NK-92 treated with Interleukin-12 subunit alpha and Interleukin-12 subunit beta, amount 100 ng/mL, for 24 hours (cell line): Measurements from ENCODE around the gene HTRA2.
A peak's percentile ranks its signal among the peaks of the same experiment; 100 is the strongest.

Experiments used
- DNase-seq: peaks from one replicate; lab custom pipeline; 2025; lab: John Stamatoyannopoulos, UW

The HTRA2 gene

GRCh38 chr2:74515981-74516633 is 13.6 kb upstream of the HTRA2 start:
- DNase-seq = no peak

DNA sequence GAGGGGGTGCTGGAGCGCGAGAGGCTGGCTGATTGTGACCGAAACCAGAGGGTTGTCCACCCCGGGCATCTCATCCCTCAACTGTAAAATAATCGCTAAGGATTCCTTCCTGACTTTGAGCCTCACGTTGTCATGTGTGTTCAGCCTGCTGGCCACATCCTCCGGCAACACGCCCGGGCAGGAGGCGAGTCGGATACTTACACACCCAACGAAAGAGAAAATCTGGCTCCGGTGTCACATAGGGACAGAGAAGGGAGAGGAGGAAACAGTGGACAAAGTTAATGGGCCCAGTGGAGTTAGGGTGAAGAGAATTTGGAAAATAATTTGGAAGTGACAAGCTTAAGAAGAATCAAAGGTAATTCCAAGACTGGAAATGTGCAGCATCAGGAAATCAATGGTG is 13.1 kb upstream of the HTRA2 start:
- DNase-seq = no peak

DNA sequence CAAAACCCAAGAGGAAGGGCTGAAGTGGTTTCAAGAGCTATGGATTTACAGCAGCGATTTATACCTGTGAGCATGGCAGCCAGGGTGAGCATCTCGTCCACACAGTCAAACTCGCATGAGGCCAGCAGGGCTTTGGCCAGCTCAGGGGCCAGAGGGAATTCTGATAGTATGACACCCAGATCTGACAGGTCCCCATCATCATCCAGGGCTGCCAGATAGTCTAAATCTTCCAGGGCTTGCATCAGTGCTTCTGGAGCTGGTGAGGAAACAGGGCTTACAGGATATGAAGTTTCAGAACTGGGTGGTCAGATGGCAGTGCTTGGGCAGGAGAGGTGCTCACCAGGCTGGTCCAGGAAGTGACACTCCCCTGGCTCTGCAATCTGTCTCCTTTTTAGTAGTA is 7.2 kb upstream of the HTRA2 start:
- no peak for DNase-seq

- no peak for DNase-seq
Observed at GRCh38 chr2:74524005-74524404, 5.7 kb upstream of the HTRA2 start.

- no peak for DNase-seq
Observed at GRCh38 chr2:74524955-74525716, 4.6 kb upstream of the HTRA2 start.

GRCh38 chr2:74525717-74526648 is 3.8 kb upstream of the HTRA2 start, which contains the start of gene DQX1:
Gene DQX1, minus strand, starts transcription at chr2:74526231. Its CDS starts 502 bp downstream, at chr2:74525729.
- no peak for DNase-seq

DNA sequence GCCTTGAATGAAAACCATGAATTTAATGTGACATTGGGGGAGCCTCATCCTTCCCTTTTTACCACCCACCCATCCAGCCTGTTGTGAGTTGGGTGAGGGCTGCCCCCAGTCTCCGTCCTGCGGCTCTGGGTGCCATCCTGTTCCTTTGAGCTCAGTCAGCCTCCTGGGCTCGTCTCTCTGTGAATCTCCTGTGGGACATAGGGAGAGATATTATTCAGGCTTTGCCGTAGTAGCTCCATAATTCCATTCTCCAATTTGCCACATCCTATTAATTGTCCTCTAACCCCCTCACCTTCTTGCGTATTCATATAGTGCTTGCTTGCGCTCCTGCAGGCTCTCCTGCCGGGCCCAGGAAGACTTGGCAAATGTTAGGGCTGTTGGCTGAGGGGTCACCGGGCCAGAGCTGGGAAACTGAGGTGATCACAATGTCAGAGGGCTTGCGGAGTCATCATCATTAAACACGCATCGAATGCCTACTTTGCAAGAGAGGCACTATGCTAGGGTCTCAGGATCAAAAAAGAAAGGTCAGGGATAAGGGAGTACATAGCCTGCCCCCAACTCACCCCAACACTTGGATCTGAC is 3.0 kb upstream of the HTRA2 start:
- no peak for DNase-seq

GRCh38 chr2:74527741-74528140 is 2.0 kb upstream of the HTRA2 start:
- no peak for DNase-seq

- DNase-seq = no peak
Observed at GRCh38 chr2:74528600-74529356, 955 bp upstream of the HTRA2 start.

DNA sequence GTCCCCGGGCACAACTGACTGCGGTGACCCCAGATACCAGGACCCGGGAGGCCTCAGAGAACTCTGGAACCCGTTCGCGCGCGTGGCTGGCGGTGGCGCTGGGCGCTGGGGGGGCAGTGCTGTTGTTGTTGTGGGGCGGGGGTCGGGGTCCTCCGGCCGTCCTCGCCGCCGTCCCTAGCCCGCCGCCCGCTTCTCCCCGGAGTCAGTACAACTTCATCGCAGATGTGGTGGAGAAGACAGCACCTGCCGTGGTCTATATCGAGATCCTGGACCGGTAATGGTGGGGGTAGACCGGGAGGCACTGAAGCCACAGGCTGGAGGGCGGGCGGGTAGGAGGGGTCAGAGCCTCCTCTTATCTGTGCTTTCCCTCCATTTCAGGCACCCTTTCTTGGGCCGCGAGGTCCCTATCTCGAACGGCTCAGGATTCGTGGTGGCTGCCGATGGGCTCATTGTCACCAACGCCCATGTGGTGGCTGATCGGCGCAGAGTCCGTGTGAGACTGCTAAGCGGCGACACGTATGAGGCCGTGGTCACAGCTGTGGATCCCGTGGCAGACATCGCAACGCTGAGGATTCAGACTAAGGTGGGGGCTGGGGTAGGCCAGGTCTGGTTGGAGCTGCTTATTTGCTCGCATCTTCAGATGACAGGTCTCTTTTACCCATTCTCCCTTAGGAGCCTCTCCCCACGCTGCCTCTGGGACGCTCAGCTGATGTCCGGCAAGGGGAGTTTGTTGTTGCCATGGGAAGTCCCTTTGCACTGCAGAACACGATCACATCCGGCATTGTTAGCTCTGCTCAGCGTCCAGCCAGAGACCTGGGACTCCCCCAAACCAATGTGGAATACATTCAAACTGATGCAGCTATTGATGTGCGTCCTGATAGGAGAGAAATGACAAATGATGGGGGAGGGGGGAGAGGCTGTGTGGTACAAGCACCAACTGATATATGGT is 780 bp downstream of the HTRA2 start:
- DNase-seq = peak; percentile 64

- DNase-seq = no peak
Observed at GRCh38 chr2:74531666-74532065, 1.9 kb downstream of the HTRA2 start.

GRCh38 chr2:74532222-74532621 is 2.5 kb downstream of the HTRA2 start:
- DNase-seq = no peak

DNA sequence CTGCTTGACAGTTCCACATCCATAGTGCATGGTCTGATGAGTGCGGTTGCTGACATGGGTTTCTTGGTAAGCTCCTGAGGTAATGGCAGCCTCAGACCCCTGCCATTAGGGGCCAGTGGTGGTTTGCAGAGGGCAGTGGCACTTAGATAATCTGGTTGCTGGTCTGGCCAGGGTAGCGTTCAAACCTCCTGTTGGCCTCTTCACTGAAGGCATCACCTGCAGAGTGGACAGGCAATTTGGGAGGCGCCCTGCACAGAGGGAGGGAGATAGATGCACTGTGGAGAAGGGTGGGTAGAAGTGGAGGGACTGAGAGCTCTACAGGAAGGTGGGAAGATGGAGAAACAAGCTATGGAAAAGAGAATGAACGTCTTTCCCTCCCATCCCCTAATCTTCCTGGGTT is 3.7 kb downstream of the HTRA2 start:
- no peak for DNase-seq

- DNase-seq = no peak
Observed at GRCh38 chr2:74534411-74534810, 4.7 kb downstream of the HTRA2 start.

- DNase-seq = no peak
Observed at GRCh38 chr2:74535440-74535965, 5.8 kb downstream of the HTRA2 start.

DNA sequence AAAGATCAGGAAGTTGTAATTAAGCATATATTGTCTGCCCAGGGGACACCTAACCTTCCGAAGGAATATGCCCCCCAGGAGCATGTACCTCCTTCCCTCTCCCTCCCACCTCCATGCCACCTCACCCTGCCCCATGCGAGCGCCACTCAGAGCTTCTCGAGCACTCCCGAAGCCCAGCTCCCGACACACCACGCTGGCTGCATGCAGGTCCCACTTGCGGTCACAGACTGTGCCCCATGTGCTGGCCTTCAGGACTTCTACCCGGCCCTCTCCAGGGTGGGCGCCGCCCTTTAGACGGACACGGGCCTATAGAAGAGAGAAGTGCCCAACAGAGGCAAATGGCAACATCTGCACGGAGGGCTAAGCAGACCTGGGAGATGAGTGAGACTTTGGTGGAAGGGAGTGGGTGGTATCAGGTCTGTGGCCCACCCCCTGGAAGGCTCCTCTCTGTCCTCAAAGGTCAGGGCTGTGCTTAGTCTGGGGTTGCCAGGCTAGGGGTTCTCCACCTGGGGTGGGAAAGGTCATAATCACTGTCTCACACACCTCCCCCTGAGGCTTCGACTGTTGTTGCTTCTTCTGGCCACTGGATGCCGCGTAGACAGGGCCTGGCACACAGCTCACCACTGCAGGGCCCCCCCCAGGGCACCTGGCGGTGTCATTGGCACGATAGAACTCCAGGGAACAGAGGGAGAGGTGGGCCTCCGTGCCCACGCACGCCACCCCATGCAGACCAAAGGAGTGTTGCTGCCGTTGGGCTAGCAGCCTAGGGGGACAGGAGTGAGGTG is 6.6 kb downstream of the HTRA2 start:
- no peak for DNase-seq

GRCh38 chr2:74537140-74537539 is 7.4 kb downstream of the HTRA2 start:
- DNase-seq = no peak

DNA sequence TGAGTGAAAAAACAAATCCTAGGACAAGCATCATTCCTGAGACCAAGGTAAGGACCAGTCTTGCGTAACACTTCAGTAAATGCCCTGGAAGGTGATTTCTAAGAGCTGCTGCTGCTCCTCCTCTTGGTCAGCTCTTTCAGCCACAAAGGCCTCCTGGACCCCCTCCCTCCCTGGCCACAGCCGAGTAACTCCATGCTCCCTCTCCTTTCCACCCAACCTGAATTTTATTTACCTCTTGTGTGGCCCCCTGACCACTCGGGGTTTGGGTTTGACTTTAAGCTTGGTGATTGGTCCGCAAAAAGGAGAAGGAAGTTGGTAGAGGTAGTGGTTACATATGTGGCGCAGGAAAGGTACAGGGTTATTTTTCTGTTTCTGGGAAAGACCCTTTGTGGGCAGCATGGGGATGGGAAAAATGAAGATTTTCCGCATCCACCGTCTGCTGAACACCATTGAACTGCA is 9.2 kb downstream of the HTRA2 start:
- no peak for DNase-seq

- DNase-seq = no peak
Observed at GRCh38 chr2:74540291-74540690, 10.6 kb downstream of the HTRA2 start.
